ENCODE data around the gene IGSF23. TPM values are rescaled to one million over a fixed set of nuclear protein-coding genes. Genes with fewer than 3 reads are reported as not detected.
"Not testable (repeated sequence)": the region's sequence is repeated elsewhere in the genome, so short reads cannot be mapped to it uniquely, and the experiment has no call there.

The IGSF23 gene
- total RNA-seq, 3 donors from 2014 or later, result not detected

GRCh38 chr19:44668985-44669764, 55.8 kb downstream of the IGSF23 start:
- H3K4me1 ChIP-seq (ENCODE audit: low read depth), result no peaks in the 10 kb centered on the region
- intact Hi-C loops (cut with DNase I, micrococcal nuclease), result no loop called here
- no peak for DNase-seq

GRCh38 chr19:44670027-44670426, 56.7 kb downstream of the IGSF23 start:
- H3K4me1 ChIP-seq (ENCODE audit: low read depth); H3K9me3 ChIP-seq; H3K36me3 ChIP-seq (ENCODE audit: low read depth); intact Hi-C loops (cut with DNase I, micrococcal nuclease); H3K4me3 ChIP-seq; ATAC-seq; DNase-seq: not testable (repeated sequence)

More at GRCh38 chr19:44668985-44669764, 55.8 kb downstream of the IGSF23 start:
- ATAC-seq, result peak; percentile 28
- no peaks in the 10 kb centered on the region for H3K9me3 ChIP-seq
- TF ChIP-seq CTCF (IDR thresholded peaks at IDR 0.05), result no peak
- no peaks in the 10 kb centered on the region for H3K36me3 ChIP-seq (ENCODE audit: low read depth)
- H3K4me3 ChIP-seq, result no peak overlapping the region

GRCh38 chr19:44671400-44671799, 58.0 kb downstream of the IGSF23 start, which contains the start of gene CEACAM19:
Gene CEACAM19, plus strand, starts transcription at chr19:44671482. Its CDS starts 450 bp downstream, at chr19:44671932.
- peak; percentile 65 for ATAC-seq
- H3K9me3 ChIP-seq, result no peaks in the 10 kb centered on the region
- no peaks in the 10 kb centered on the region for H3K36me3 ChIP-seq (ENCODE audit: low read depth)
- H3K4me3 ChIP-seq, result no peak within 1 kb of the TSS
- no peak for DNase-seq
- no peaks in the 10 kb centered on the region for H3K4me1 ChIP-seq (ENCODE audit: low read depth)
- intact Hi-C loops (cut with DNase I, micrococcal nuclease), result no loop called here
- no peak for TF ChIP-seq CTCF (IDR thresholded peaks at IDR 0.05)

GRCh38 chr19:44672226-44672625, 58.9 kb downstream of the IGSF23 start:
- TF ChIP-seq CTCF (IDR thresholded peaks at IDR 0.05), result no peak
- H3K36me3 ChIP-seq (ENCODE audit: low read depth), result no peaks in the 10 kb centered on the region
- intact Hi-C loops (cut with DNase I, micrococcal nuclease), result no loop called here
- H3K4me1 ChIP-seq (ENCODE audit: low read depth), result no peaks in the 10 kb centered on the region
- ATAC-seq, result no peak
- H3K9me3 ChIP-seq, result no peaks in the 10 kb centered on the region
- H3K4me3 ChIP-seq, result no peak overlapping the region
- DNase-seq, result no peak

- ATAC-seq (no peak), DNase-seq (no peak)
- no peaks in the 10 kb centered on the region for H3K4me1 ChIP-seq (ENCODE audit: low read depth)
- H3K9me3 ChIP-seq, result no peaks in the 10 kb centered on the region
- intact Hi-C loops (cut with DNase I, micrococcal nuclease), result no loop called here
- H3K4me3 ChIP-seq, result no peak overlapping the region
- TF ChIP-seq CTCF (IDR thresholded peaks at IDR 0.05), result no peak
- no peaks in the 10 kb centered on the region for H3K36me3 ChIP-seq (ENCODE audit: low read depth)
Observed at GRCh38 chr19:44673510-44673909, 60.1 kb downstream of the IGSF23 start.

- Histone ChIP-seq H3K36me3 (ENCODE audit: low read depth) (no peaks in the 10 kb centered on the region), H3K9me3 (no peaks in the 10 kb centered on the region), H3K4me1 (ENCODE audit: low read depth) (peaks cover 2% of the 10 kb centered on the region), H3K4me3 (no peak overlapping the region)
- intact Hi-C loops (cut with DNase I, micrococcal nuclease), result no loop called here
- TF ChIP-seq CTCF (IDR thresholded peaks at IDR 0.05), result no peak
- ATAC-seq, result no peak
- DNase-seq, result no peak
Observed at GRCh38 chr19:44675521-44675920, 62.2 kb downstream of the IGSF23 start.
